Glutamatergic neuron (in vitro differentiated cells): ENCODE measurements around the gene GABRR1. TPM values are rescaled to one million over a fixed set of nuclear protein-coding genes. Genes with fewer than 3 reads are reported as not detected.

Experiments
- DNase-seq: peaks from one replicate; pipeline ENCODE4 v3.0.0; 2022
- H3K27ac Mint-ChIP-seq: one replicate; pipeline ENCODE4 v1.8.0; 2020; ENCODE audit warnings: mild to moderate bottlenecking, mixed read lengths, inconsistent platforms; ENCODE audit not compliant: unreplicated experiment
- H3K27me3 Mint-ChIP-seq: one replicate; pipeline ENCODE4 v1.8.0; 2020; ENCODE audit warnings: mild to moderate bottlenecking, moderate library complexity, mixed read lengths, inconsistent platforms; ENCODE audit not compliant: unreplicated experiment
- H3K36me3 Mint-ChIP-seq: one replicate; pipeline ENCODE4 v1.8.0; 2020; ENCODE audit warnings: mild to moderate bottlenecking, mixed read lengths, inconsistent platforms; ENCODE audit not compliant: unreplicated experiment
- H3K4me1 Mint-ChIP-seq: one replicate; pipeline ENCODE4 v1.8.0; 2020; ENCODE audit warnings: mild to moderate bottlenecking, low read depth, mixed read lengths, inconsistent platforms; ENCODE audit not compliant: unreplicated experiment
- H3K4me3 Mint-ChIP-seq: one replicate; pipeline ENCODE4 v1.8.0; 2020; ENCODE audit warnings: mild to moderate bottlenecking, mixed read lengths, inconsistent platforms; ENCODE audit not compliant: unreplicated experiment
- H3K9me3 Mint-ChIP-seq: one replicate; pipeline ENCODE4 v1.8.0; 2020; ENCODE audit warnings: mild to moderate bottlenecking, moderate library complexity, mixed read lengths, inconsistent platforms; ENCODE audit not compliant: unreplicated experiment
- total RNA-seq: library from RNA; stranded (reverse); fragmentation: NEBNext Ultra II Directional; extraction: Animal tissue kit (Norgen Biotek cat#: 25700); gene quantifications from one replicate; pipeline ENCODE4 v1.2.1, GENCODE V29; 2021; ENCODE audit not compliant: unreplicated experiment
- TF ChIP-seq, protein P1 (sequence below): fragments of 200-600 bp; sonication (generic); IDR thresholded peaks from one replicate; pipeline ENCODE4 v1.5.0; 2021; ENCODE audit not compliant: partially characterized antibody, unreplicated experiment

Gene GABRR1
- total RNA-seq, 1 donor from 2014 or later, result not detected

DNA sequence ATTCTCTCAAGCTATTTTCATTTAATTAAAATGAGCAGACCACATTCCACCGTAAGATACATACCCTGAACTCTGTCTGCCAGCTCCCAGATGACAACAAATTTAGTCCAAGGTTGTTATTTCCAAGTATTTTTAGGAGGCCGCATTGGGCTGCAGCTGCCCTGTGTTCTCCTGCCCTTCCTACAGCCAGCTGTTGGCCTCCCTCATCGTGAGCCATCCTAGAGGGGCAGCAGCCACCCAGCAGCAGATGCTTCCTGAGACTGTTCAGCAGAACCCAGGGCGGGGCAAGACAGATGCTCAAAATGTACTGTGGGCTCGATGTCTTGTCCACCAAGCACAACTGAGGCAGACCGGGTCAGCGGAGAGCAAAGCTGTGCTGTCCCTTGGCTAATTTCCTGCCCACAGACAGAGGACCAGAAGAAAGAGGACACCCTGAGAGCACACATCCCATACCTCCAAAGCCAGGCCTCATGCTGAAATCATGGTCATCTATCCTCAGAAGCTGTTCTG, 16.4 kb downstream of the GABRR1 start:
- no peaks in the 10 kb centered on the region for H3K36me3 Mint-ChIP-seq
- no peaks in the 10 kb centered on the region for H3K9me3 Mint-ChIP-seq
- no peaks in the 10 kb centered on the region for H3K27me3 Mint-ChIP-seq
- no peak for DNase-seq
- no peak overlapping the region for H3K27ac Mint-ChIP-seq
- H3K4me3 Mint-ChIP-seq, result no peak overlapping the region
- no peaks in the 10 kb centered on the region for H3K4me1 Mint-ChIP-seq
- TF ChIP-seq, protein P1, sequence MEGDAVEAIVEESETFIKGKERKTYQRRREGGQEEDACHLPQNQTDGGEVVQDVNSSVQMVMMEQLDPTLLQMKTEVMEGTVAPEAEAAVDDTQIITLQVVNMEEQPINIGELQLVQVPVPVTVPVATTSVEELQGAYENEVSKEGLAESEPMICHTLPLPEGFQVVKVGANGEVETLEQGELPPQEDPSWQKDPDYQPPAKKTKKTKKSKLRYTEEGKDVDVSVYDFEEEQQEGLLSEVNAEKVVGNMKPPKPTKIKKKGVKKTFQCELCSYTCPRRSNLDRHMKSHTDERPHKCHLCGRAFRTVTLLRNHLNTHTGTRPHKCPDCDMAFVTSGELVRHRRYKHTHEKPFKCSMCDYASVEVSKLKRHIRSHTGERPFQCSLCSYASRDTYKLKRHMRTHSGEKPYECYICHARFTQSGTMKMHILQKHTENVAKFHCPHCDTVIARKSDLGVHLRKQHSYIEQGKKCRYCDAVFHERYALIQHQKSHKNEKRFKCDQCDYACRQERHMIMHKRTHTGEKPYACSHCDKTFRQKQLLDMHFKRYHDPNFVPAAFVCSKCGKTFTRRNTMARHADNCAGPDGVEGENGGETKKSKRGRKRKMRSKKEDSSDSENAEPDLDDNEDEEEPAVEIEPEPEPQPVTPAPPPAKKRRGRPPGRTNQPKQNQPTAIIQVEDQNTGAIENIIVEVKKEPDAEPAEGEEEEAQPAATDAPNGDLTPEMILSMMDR, result no peak

- TF ChIP-seq, protein P1, result no peak
- Mint-ChIP-seq H3K27ac (no peak overlapping the region), H3K4me1 (no peaks in the 10 kb centered on the region), H3K27me3 (no peaks in the 10 kb centered on the region), H3K9me3 (peaks cover 4% of the 10 kb centered on the region), H3K36me3 (peaks cover 5% of the 10 kb centered on the region), H3K4me3 (no peak overlapping the region)
- no peak for DNase-seq
These were observed 17.6 kb downstream of the GABRR1 start for GRCh38 chr6:89199579-89199978.

DNA sequence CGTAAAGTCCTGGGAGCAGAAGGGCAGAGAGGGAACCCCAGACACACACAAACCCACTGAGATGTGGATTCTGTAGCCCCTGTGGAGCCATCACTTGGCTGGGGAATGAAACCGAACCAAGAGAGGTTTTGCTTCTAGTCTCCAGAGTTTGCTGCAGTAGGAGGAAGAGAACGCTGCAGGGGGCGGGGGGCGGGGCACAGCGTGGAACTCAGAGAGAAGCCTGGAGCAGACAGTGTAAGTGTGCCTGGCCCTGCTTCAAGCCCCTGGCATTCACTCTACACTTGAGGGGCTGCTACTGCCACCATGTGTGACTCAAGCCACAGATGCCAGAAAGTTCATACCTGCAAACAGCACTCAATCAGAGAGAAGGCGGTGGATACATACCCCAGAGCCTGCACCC, 18.9 kb downstream of the GABRR1 start:
- TF ChIP-seq, protein P1, result no peak
- Mint-ChIP-seq H3K27ac (no peak overlapping the region), H3K4me1 (no peaks in the 10 kb centered on the region), H3K4me3 (no peak overlapping the region), H3K9me3 (peaks cover 5% of the 10 kb centered on the region), H3K36me3 (peaks cover 12% of the 10 kb centered on the region), H3K27me3 (no peaks in the 10 kb centered on the region)
- DNase-seq, result no peak

GRCh38 chr6:89197141-89197540, 20.0 kb downstream of the GABRR1 start:
- Mint-ChIP-seq H3K4me3 (no peak overlapping the region), H3K27ac (no peak overlapping the region), H3K9me3 (peaks cover 5% of the 10 kb centered on the region), H3K4me1 (no peaks in the 10 kb centered on the region), H3K27me3 (peaks cover 2% of the 10 kb centered on the region), H3K36me3 (peaks cover 12% of the 10 kb centered on the region)
- TF ChIP-seq, protein P1, result no peak
- DNase-seq, result no peak

- TF ChIP-seq, protein P1, result no peak
- Mint-ChIP-seq H3K36me3 (peaks cover 12% of the 10 kb centered on the region), H3K4me1 (no peaks in the 10 kb centered on the region)
These were observed 22.6 kb downstream of the GABRR1 start for GRCh38 chr6:89194559-89194958.

More at GRCh38 chr6:89194559-89194958, 22.6 kb downstream of the GABRR1 start:
- Mint-ChIP-seq H3K4me3 (no peak overlapping the region), H3K27ac (no peak overlapping the region), H3K9me3 (peaks cover 5% of the 10 kb centered on the region), H3K27me3 (peaks cover 4% of the 10 kb centered on the region)
- DNase-seq, result no peak
